NCI-H128 (cell line): ENCODE measurements around the gene ADGRB3.
"Not testable (repeated sequence)": the region's sequence is repeated elsewhere in the genome, so short reads cannot be mapped to it uniquely, and the experiment has no call there.

Source experiments
- DNase-seq: peaks from one replicate; lab custom pipeline; 2025; ENCODE audit not compliant: unreplicated experiment; lab: John Stamatoyannopoulos, UW

The ADGRB3 gene

GRCh38 chr6:68737061-68737460, 102.0 kb downstream of the ADGRB3 start:
- no peak for DNase-seq

GRCh38 chr6:68738039-68738438, 103.0 kb downstream of the ADGRB3 start:
- no peak for DNase-seq

GRCh38 chr6:68740828-68741500, 105.9 kb downstream of the ADGRB3 start:
- DNase-seq, result no peak

GRCh38 chr6:68741501-68742386, 106.7 kb downstream of the ADGRB3 start:
- DNase-seq, result no peak

- no peak for DNase-seq
Measured at GRCh38 chr6:68743099-68743498, 108.0 kb downstream of the ADGRB3 start.

GRCh38 chr6:68744376-68744775, 109.3 kb downstream of the ADGRB3 start:
- not testable (repeated sequence) for DNase-seq

- no peak for DNase-seq
Measured at GRCh38 chr6:68746376-68746775, 111.3 kb downstream of the ADGRB3 start.

- no peak for DNase-seq
Measured at GRCh38 chr6:68747110-68747790, 112.2 kb downstream of the ADGRB3 start.

- DNase-seq, result not testable (repeated sequence)
Measured at GRCh38 chr6:68747832-68748231, 112.8 kb downstream of the ADGRB3 start.

GRCh38 chr6:68754681-68755213, 119.7 kb downstream of the ADGRB3 start:
- no peak for DNase-seq

GRCh38 chr6:68756454-68757375, 121.6 kb downstream of the ADGRB3 start:
- peak; percentile 18 for DNase-seq

GRCh38 chr6:68757821-68758220, 122.7 kb downstream of the ADGRB3 start:
- no peak for DNase-seq

GRCh38 chr6:68758559-68758958, 123.5 kb downstream of the ADGRB3 start:
- no peak for DNase-seq

GRCh38 chr6:68760485-68760884, 125.4 kb downstream of the ADGRB3 start:
- DNase-seq, result no peak

- no peak for DNase-seq
Measured at GRCh38 chr6:68760941-68761676, 126.0 kb downstream of the ADGRB3 start.

- DNase-seq, result no peak
Measured at GRCh38 chr6:68761985-68762384, 126.9 kb downstream of the ADGRB3 start.

- DNase-seq, result no peak
Measured at GRCh38 chr6:68771426-68771825, 136.3 kb downstream of the ADGRB3 start.

- DNase-seq, result no peak
Measured at GRCh38 chr6:68774843-68775242, 139.8 kb downstream of the ADGRB3 start.

GRCh38 chr6:68776354-68776753, 141.3 kb downstream of the ADGRB3 start:
- DNase-seq, result no peak

- DNase-seq, result peak; percentile 71
Measured at GRCh38 chr6:68777956-68778355, 142.9 kb downstream of the ADGRB3 start.
